Trophoblast cell (in vitro differentiated cells and primary cell): ENCODE results near the gene FAM78B.

Source experiments
- DNase-seq, 2 donors: peaks; one replicate each; pipeline ENCODE4 v3.0.0-alpha.2; 2016
- H2AFZ ChIP-seq: 2 replicates; pipeline ENCODE4 v1.6.1; 2013; ENCODE audit warnings: low read length, moderate library complexity, mild to moderate bottlenecking; ENCODE audit not compliant: insufficient read depth, poor library complexity
- H2AK5ac ChIP-seq: 2 replicates; pipeline ENCODE4 v1.6.1; 2013; ENCODE audit warnings: mild to moderate bottlenecking, low read length
- H2BK120ac ChIP-seq: 2 replicates; pipeline ENCODE4 v1.6.1; 2013; ENCODE audit warnings: low read length, mild to moderate bottlenecking, moderate library complexity; ENCODE audit not compliant: insufficient read depth, poor library complexity
- H2BK12ac ChIP-seq: 2 replicates; pipeline ENCODE4 v1.6.1; 2013; ENCODE audit warnings: mild to moderate bottlenecking, low read length, moderate library complexity
- H2BK5ac ChIP-seq: 2 replicates; pipeline ENCODE4 v1.6.1; 2013; ENCODE audit warnings: low read length, low read depth, moderate library complexity, mild to moderate bottlenecking; ENCODE audit not compliant: poor library complexity
- H3K14ac ChIP-seq: 2 replicates; pipeline ENCODE4 v1.6.1; 2013; ENCODE audit warnings: mild to moderate bottlenecking, low read length
- H3K18ac ChIP-seq: 2 replicates; pipeline ENCODE4 v1.6.1; 2013; ENCODE audit warnings: mild to moderate bottlenecking, low read length
- H3K23ac ChIP-seq: 2 replicates; pipeline ENCODE4 v1.6.1; 2013; ENCODE audit warnings: low read length
- H3K27ac ChIP-seq: 2 replicates; pipeline ENCODE4 v1.5.1; 2013; ENCODE audit warnings: low read depth, mild to moderate bottlenecking, inconsistent platforms, low read length, moderate library complexity
- H3K27me3 ChIP-seq: 2 replicates; pipeline ENCODE4 v1.6.1; 2013; ENCODE audit warnings: inconsistent platforms, mild to moderate bottlenecking, low read length, moderate library complexity; ENCODE audit not compliant: insufficient read depth
- H3K36me3 ChIP-seq, 2 experiments: 1 replicate in 1 of 2; 2 replicates in 1 of 2; pipeline ENCODE4 v1.6.1; 2013; ENCODE audit warnings: low read length in 2 of 2, mild to moderate bottlenecking in 2 of 2, moderate library complexity in 1 of 2; ENCODE audit not compliant: insufficient read depth in 2 of 2, control insufficient read depth in 1 of 2
- H3K4ac ChIP-seq: 2 replicates; pipeline ENCODE4 v1.6.1; 2013; ENCODE audit warnings: low read depth, mild to moderate bottlenecking, low read length, moderate library complexity
- H3K4me1 ChIP-seq, 2 experiments: 1 replicate in 1 of 2; 2 replicates in 1 of 2; pipeline ENCODE4 v1.6.1; 2013; ENCODE audit warnings: low read length in 2 of 2, mild to moderate bottlenecking in 2 of 2, moderate library complexity in 1 of 2; ENCODE audit not compliant: insufficient read depth in 2 of 2, control insufficient read depth in 1 of 2
- H3K4me2 ChIP-seq: 2 replicates; pipeline ENCODE4 v1.6.1; 2013; ENCODE audit warnings: inconsistent platforms, mild to moderate bottlenecking, low read length, moderate library complexity
- H3K4me3 ChIP-seq: 2 replicates; pipeline ENCODE4 v1.5.1; 2013; ENCODE audit warnings: mild to moderate bottlenecking, low read depth, low read length, inconsistent platforms
- H3K79me1 ChIP-seq: one replicate; pipeline ENCODE4 v1.6.1; 2013; ENCODE audit warnings: low read length
- H3K79me2 ChIP-seq: 2 replicates; pipeline ENCODE4 v1.6.1; 2013; ENCODE audit warnings: low read length, mild to moderate bottlenecking; ENCODE audit not compliant: control insufficient read depth, insufficient read depth, poor library complexity
- H3K9ac ChIP-seq: 2 replicates; pipeline ENCODE4 v1.6.1; 2013; ENCODE audit warnings: mild to moderate bottlenecking, low read length
- H3K9me3 ChIP-seq: 2 replicates; pipeline ENCODE4 v1.6.1; 2013; ENCODE audit warnings: low read depth, mild to moderate bottlenecking, control low read depth, inconsistent platforms, low read length; ENCODE audit not compliant: insufficient read depth
- H4K12ac ChIP-seq: 2 replicates; pipeline ENCODE4 v1.6.1; 2013; ENCODE audit warnings: low read depth, mild to moderate bottlenecking, low read length, moderate library complexity
- H4K8ac ChIP-seq: 2 replicates; pipeline ENCODE4 v1.6.1; 2013; ENCODE audit warnings: low read depth, mild to moderate bottlenecking, low read length, moderate library complexity
- H4K91ac ChIP-seq: one replicate; pipeline ENCODE4 v1.6.1; 2013; ENCODE audit warnings: low read depth, mild to moderate bottlenecking, low read length, moderate library complexity
- WGBS: extraction: QIAGEN DNeasy Blood & Tissue Kit; methylation state at CpG from one replicate; pipeline ENCODE4 v1.1.7; 2013; ENCODE audit warnings: missing lambda C conversion rate; ENCODE audit not compliant: insufficient read length, insufficient coverage; ENCODE audit errors: extremely low coverage; 5-methylcytosine and 5-hydroxymethylcytosine counted together

The FAM78B gene

GRCh38 chr1:166185526-166185925, 18.7 kb upstream of the FAM78B start:
- Histone ChIP-seq H3K36me3 (no peaks in the 10 kb centered on the region), H3K14ac (no peak overlapping the region)

GRCh38 chr1:166184897-166185296, 18.1 kb upstream of the FAM78B start:
- no peaks in the 10 kb centered on the region for H3K79me2 ChIP-seq
- H2BK12ac ChIP-seq = no peak overlapping the region
- no peaks in the 10 kb centered on the region for H3K9me3 ChIP-seq
- H3K27me3 ChIP-seq = no peaks in the 10 kb centered on the region
- no peak overlapping the region for H3K23ac ChIP-seq
- H2AFZ ChIP-seq = no peak overlapping the region
- no peaks in the 10 kb centered on the region for H3K36me3 ChIP-seq
- no peak overlapping the region for H3K4me2 ChIP-seq
- no peak overlapping the region for H2AK5ac ChIP-seq
- no peak overlapping the region for H3K9ac ChIP-seq
- no peak overlapping the region for H3K4me3 ChIP-seq
- no peak overlapping the region for H4K12ac ChIP-seq
- H2BK5ac ChIP-seq = no peak overlapping the region
- peaks cover 0 to 4% of the 10 kb centered on the region in 2 experiments for H3K4me1 ChIP-seq
- whole genome bisulfite sequencing = no CpG with 5 or more reads among the region's 6 CpGs
- DNase-seq = no peak
- no peaks in the 10 kb centered on the region for H3K79me1 ChIP-seq
- H4K91ac ChIP-seq = no peak overlapping the region
- H3K18ac ChIP-seq = no peak overlapping the region
- H3K4ac ChIP-seq = no peak overlapping the region
- H3K14ac ChIP-seq = no peak overlapping the region
- no peak overlapping the region for H4K8ac ChIP-seq
- H2BK120ac ChIP-seq = no peak overlapping the region
- no peak overlapping the region for H3K27ac ChIP-seq

More at GRCh38 chr1:166185526-166185925, 18.7 kb upstream of the FAM78B start:
- Histone ChIP-seq H3K4ac (no peak overlapping the region), H3K79me2 (no peaks in the 10 kb centered on the region), H3K9me3 (no peaks in the 10 kb centered on the region), H3K79me1 (no peaks in the 10 kb centered on the region), H2BK5ac (no peak overlapping the region), H3K4me2 (no peak overlapping the region), H3K4me1 (peaks cover 0 to 4% of the 10 kb centered on the region in 2 experiments), H2BK12ac (no peak overlapping the region), H4K12ac (no peak overlapping the region), H4K91ac (no peak overlapping the region), H3K27ac (no peak overlapping the region), H3K9ac (no peak overlapping the region), H3K4me3 (no peak overlapping the region), H2AFZ (no peak overlapping the region), H2AK5ac (no peak overlapping the region), H3K18ac (no peak overlapping the region), H3K23ac (no peak overlapping the region), H3K27me3 (no peaks in the 10 kb centered on the region), H4K8ac (no peak overlapping the region), H2BK120ac (no peak overlapping the region)
- no peak for DNase-seq
- WGBS = no CpG with 5 or more reads among the region's 4 CpGs

GRCh38 chr1:166184012-166184411, 17.2 kb upstream of the FAM78B start:
- no peak overlapping the region for H3K23ac ChIP-seq
- H3K14ac ChIP-seq = no peak overlapping the region
- DNase-seq = no peak
- H2BK120ac ChIP-seq = no peak overlapping the region
- H3K4me3 ChIP-seq = no peak overlapping the region
- H3K4ac ChIP-seq = no peak overlapping the region
- H3K36me3 ChIP-seq = no peaks in the 10 kb centered on the region
- peaks cover 0 to 4% of the 10 kb centered on the region in 2 experiments for H3K4me1 ChIP-seq
- H3K79me1 ChIP-seq = no peaks in the 10 kb centered on the region
- no peak overlapping the region for H2BK12ac ChIP-seq
- H2AFZ ChIP-seq = no peak overlapping the region
- H4K91ac ChIP-seq = no peak overlapping the region
- WGBS = no CpG with 5 or more reads among the region's 1 CpG
- H2BK5ac ChIP-seq = no peak overlapping the region
- no peak overlapping the region for H4K12ac ChIP-seq
- no peak overlapping the region for H2AK5ac ChIP-seq
- no peak overlapping the region for H3K9ac ChIP-seq
- no peak overlapping the region for H3K27ac ChIP-seq
- H3K27me3 ChIP-seq = no peaks in the 10 kb centered on the region
- no peak overlapping the region for H4K8ac ChIP-seq
- no peak overlapping the region for H3K18ac ChIP-seq
- no peak overlapping the region for H3K4me2 ChIP-seq
- H3K79me2 ChIP-seq = no peaks in the 10 kb centered on the region
- no peaks in the 10 kb centered on the region for H3K9me3 ChIP-seq

- Histone ChIP-seq H2BK12ac (no peak overlapping the region), H4K8ac (no peak overlapping the region)
- WGBS = no CpG with 5 or more reads among the region's 2 CpGs
These were observed 15.5 kb upstream of the FAM78B start for GRCh38 chr1:166182281-166182680.

More at GRCh38 chr1:166182281-166182680, 15.5 kb upstream of the FAM78B start:
- no peak overlapping the region for H2BK5ac ChIP-seq
- no peak overlapping the region for H3K9ac ChIP-seq
- H3K18ac ChIP-seq = no peak overlapping the region
- no peaks in the 10 kb centered on the region for H3K27me3 ChIP-seq
- H3K4ac ChIP-seq = no peak overlapping the region
- no peak overlapping the region for H3K23ac ChIP-seq
- peaks cover 0 to 4% of the 10 kb centered on the region in 2 experiments for H3K4me1 ChIP-seq
- no peak overlapping the region for H3K14ac ChIP-seq
- H3K4me2 ChIP-seq = no peak overlapping the region
- H4K12ac ChIP-seq = no peak overlapping the region
- no peaks in the 10 kb centered on the region for H3K36me3 ChIP-seq
- no peak overlapping the region for H2AFZ ChIP-seq
- no peaks in the 10 kb centered on the region for H3K79me1 ChIP-seq
- no peak overlapping the region for H4K91ac ChIP-seq
- no peaks in the 10 kb centered on the region for H3K79me2 ChIP-seq
- H2AK5ac ChIP-seq = no peak overlapping the region
- no peak overlapping the region for H3K4me3 ChIP-seq
- H3K27ac ChIP-seq = no peak overlapping the region
- no peak for DNase-seq
- no peak overlapping the region for H2BK120ac ChIP-seq
- H3K9me3 ChIP-seq = no peaks in the 10 kb centered on the region
